Neural crest cell (in vitro differentiated cells): ENCODE measurements around the gene APBB2. TPM values are rescaled to one million over a fixed set of nuclear protein-coding genes. Genes with fewer than 3 reads are reported as not detected.
A peak's percentile ranks its signal among the peaks of the same experiment; 100 is the strongest.

Source experiments
- DNase-seq: peaks from one replicate; pipeline ENCODE4 v3.0.0; 2021; ENCODE audit warnings: low read depth, mixed read lengths, low spot score
- H3K27ac Mint-ChIP-seq: one replicate; pipeline ENCODE4 v1.8.0; 2021; ENCODE audit warnings: mild to moderate bottlenecking, mixed read lengths; ENCODE audit not compliant: unreplicated experiment
- H3K27me3 Mint-ChIP-seq: 2 replicates; pipeline ENCODE4 v1.8.0; 2021; ENCODE audit warnings: low read depth, mild to moderate bottlenecking, mixed read lengths
- H3K36me3 Mint-ChIP-seq: 2 replicates; pipeline ENCODE4 v1.8.0; 2021; ENCODE audit warnings: low read depth, mild to moderate bottlenecking, mixed read lengths
- H3K4me1 Mint-ChIP-seq: 2 replicates; pipeline ENCODE4 v1.8.0; 2021; ENCODE audit warnings: mixed read lengths
- H3K4me3 Mint-ChIP-seq: one replicate; pipeline ENCODE4 v1.8.0; 2021; ENCODE audit warnings: mild to moderate bottlenecking, mixed read lengths
- H3K9me3 Mint-ChIP-seq: 2 replicates; pipeline ENCODE4 v1.8.0; 2021; ENCODE audit warnings: mixed read lengths
- CTCF ChIP-seq: fragments of 200-600 bp; sonication (generic); conservative IDR thresholded peaks from 2 replicates; pipeline ENCODE4 v1.5.0; 2021; ENCODE audit warnings: antibody characterized with exemption, mild to moderate bottlenecking
- total RNA-seq: library from RNA; stranded (reverse); gene quantifications from 2 replicates; pipeline ENCODE4 v1.2.1, GENCODE V29; 2021

Gene APBB2
- total RNA-seq, 1 donor from 2014 or later = 68.5 TPM

GRCh38 chr4:41212616-41213203 lies 1.6 kb downstream of the APBB2 start:
- TF ChIP-seq CTCF = peak; percentile 55
- peak overlapping the region; percentile 90 for H3K4me3 Mint-ChIP-seq
- peaks cover 22% of the 10 kb centered on the region for H3K27me3 Mint-ChIP-seq
- H3K27ac Mint-ChIP-seq = no peak overlapping the region
- H3K9me3 Mint-ChIP-seq = no peaks in the 10 kb centered on the region
- H3K36me3 Mint-ChIP-seq = no peaks in the 10 kb centered on the region
- peaks cover 42% of the 10 kb centered on the region for H3K4me1 Mint-ChIP-seq
- DNase-seq = no peak

GRCh38 chr4:41211951-41212615 lies 2.3 kb downstream of the APBB2 start:
- TF ChIP-seq CTCF = no peak
- DNase-seq = no peak
- H3K27me3 Mint-ChIP-seq = peaks cover 22% of the 10 kb centered on the region
- H3K4me3 Mint-ChIP-seq = peak overlapping the region; percentile 90
- H3K36me3 Mint-ChIP-seq = peaks cover 2% of the 10 kb centered on the region
- no peak overlapping the region for H3K27ac Mint-ChIP-seq
- peaks cover 37% of the 10 kb centered on the region for H3K4me1 Mint-ChIP-seq
- no peaks in the 10 kb centered on the region for H3K9me3 Mint-ChIP-seq

- Mint-ChIP-seq H3K4me1 (peaks cover 23% of the 10 kb centered on the region), H3K4me3 (peak overlapping the region; percentile 36), H3K27ac (no peak overlapping the region), H3K9me3 (no peaks in the 10 kb centered on the region), H3K27me3 (peaks cover 22% of the 10 kb centered on the region), H3K36me3 (peaks cover 4% of the 10 kb centered on the region)
- no peak for DNase-seq
- TF ChIP-seq CTCF = no peak
These were observed 4.4 kb downstream of the APBB2 start for GRCh38 chr4:41209901-41210300.

GRCh38 chr4:41209187-41209586 lies 5.2 kb downstream of the APBB2 start:
- H3K27me3 Mint-ChIP-seq = peaks cover 22% of the 10 kb centered on the region
- H3K27ac Mint-ChIP-seq = no peak overlapping the region
- H3K4me3 Mint-ChIP-seq = peak overlapping the region; percentile 35
- TF ChIP-seq CTCF = no peak
- H3K9me3 Mint-ChIP-seq = no peaks in the 10 kb centered on the region
- H3K36me3 Mint-ChIP-seq = peaks cover 4% of the 10 kb centered on the region
- peaks cover 20% of the 10 kb centered on the region for H3K4me1 Mint-ChIP-seq
- DNase-seq = no peak

- H3K4me3 Mint-ChIP-seq = no peak overlapping the region
- no peak overlapping the region for H3K27ac Mint-ChIP-seq
- no peak for TF ChIP-seq CTCF
- H3K36me3 Mint-ChIP-seq = peaks cover 4% of the 10 kb centered on the region
- no peaks in the 10 kb centered on the region for H3K9me3 Mint-ChIP-seq
- H3K4me1 Mint-ChIP-seq = peaks cover 7% of the 10 kb centered on the region
- DNase-seq = no peak
- H3K27me3 Mint-ChIP-seq = peaks cover 9% of the 10 kb centered on the region
These were observed 7.0 kb downstream of the APBB2 start for GRCh38 chr4:41207291-41207831.
